Stimulated activated CD4-positive, alpha-beta T cell treated with anti-CD3 and anti-CD28 coated beads, Interleukin-2, amount 100 ng/mL, for 4 hours (primary cell): Measurements from ENCODE around the gene SKAP1.
"Not testable (repeated sequence)": the region's sequence is repeated elsewhere in the genome, so short reads cannot be mapped to it uniquely, and the experiment has no call there.

Experiments used
- DNase-seq: peaks from one replicate; pipeline ENCODE4 v3.0.0-alpha.2; 2020; ENCODE audit warnings: low read depth

The SKAP1 gene

GRCh38 chr17:48445248-48445620 lies 15.2 kb upstream of the SKAP1 start:
- no peak for DNase-seq

DNA sequence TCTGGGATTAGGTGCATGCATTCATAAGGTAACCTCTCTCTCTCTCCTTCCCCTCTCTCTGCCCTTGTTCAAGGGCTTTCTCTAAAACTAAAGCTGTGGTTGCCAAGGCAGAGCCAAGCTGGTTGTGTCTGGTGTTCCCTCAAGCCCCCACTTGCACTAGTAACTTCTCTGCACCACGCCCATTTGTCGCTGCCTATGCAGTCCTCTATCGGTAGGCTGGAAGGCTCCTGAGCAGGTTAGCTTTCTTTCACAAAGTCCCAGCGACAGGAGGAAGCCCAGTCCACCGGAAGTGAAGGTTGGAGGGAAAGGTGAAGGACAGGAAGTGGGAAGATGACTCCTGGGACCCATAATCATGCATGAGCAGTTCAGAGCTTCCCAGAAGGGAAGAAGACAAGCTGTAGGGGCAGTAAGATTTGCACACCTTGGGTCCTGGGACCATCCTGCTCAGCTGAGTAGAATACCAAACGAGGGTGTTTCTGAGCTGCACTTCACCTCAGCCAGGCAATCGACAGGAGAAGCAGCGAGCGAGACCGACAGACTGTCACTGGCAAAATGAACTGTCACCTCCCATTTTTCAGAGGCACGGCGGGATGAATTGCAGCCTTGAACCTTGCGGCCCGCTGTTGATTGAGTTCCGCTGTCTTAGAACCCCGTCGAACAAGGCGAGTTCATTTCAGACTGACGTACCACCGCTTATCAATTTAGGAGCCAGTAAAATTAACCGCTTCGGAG lies 14.7 kb upstream of the SKAP1 start:
- no peak for DNase-seq

GRCh38 chr17:48443712-48444111 lies 13.7 kb upstream of the SKAP1 start:
- DNase-seq, result no peak

- no peak for DNase-seq
Observed at GRCh38 chr17:48442819-48443218, 12.8 kb upstream of the SKAP1 start.

DNA sequence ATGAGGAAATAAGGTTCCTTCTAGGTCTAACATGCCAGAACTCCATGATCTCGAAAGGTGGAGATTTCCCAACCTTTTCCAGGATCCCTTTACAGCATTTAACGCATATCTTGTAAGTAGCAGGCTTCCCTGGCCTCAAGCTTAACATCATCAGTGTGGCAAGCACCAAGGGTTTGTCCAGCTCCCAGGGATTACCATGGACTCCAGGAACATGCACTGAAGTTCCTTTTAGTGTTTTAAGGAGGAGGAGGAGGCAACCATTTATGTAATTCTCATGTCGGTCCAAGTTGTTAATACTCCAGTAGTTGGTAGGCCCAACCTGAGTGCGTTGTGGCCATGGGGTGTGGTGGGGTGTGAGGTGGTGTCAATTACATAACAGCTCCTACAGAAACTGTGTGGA lies 11.8 kb upstream of the SKAP1 start:
- no peak for DNase-seq

DNA sequence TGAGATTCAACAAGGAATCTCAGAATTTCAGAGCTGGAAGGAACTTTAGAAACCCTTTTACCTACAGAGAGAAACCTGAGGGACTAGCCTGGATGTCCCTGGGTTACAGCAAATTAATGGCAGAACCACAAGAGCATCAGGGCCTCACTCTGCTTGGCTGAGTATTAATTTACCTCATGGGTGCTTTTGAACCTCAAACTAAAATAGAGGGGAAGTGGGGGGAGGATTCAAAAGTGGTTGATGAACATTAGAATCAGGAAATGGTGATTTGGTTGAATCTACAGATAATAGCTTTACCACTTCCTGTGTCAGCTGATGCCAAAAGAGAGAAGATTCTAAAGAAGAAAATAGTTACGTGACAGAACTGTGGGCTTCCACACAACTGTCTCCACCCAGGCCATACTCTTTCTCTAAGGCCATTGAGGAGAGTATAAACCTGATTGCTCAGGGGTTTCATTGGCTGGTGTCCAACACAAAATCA lies 11.3 kb upstream of the SKAP1 start:
- DNase-seq, result no peak

GRCh38 chr17:48440669-48441068 lies 10.7 kb upstream of the SKAP1 start:
- DNase-seq, result no peak

DNA sequence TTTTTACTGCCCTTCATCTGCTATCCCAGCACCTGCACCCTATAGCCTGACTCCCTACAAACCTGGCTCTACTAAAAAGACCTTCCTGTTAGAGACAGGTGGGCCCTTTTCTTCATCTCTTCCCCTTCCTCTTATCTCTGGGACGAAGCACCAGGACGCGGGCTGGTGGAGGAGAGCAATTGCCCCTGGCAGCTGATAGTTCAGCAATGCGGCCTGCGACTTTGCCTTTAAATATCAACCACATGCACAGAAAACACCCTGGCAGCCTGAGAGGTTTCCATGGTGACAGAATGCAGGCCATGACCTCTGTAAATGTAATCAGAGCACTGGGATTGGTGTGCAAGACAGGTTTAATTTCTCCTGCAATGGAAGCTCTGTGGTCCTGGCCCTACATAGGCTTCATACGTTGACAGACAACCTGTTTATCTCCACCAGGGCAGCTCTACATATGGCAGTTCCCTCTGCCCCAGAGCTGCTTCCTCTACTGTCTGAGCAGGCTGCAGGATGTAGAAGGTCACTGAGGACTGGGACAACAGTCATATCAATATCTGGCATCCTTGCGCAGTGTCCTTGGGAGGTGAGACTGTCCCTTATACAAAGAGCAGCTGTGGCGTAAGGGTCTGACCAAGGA lies 10.0 kb upstream of the SKAP1 start:
- DNase-seq, result no peak

DNA sequence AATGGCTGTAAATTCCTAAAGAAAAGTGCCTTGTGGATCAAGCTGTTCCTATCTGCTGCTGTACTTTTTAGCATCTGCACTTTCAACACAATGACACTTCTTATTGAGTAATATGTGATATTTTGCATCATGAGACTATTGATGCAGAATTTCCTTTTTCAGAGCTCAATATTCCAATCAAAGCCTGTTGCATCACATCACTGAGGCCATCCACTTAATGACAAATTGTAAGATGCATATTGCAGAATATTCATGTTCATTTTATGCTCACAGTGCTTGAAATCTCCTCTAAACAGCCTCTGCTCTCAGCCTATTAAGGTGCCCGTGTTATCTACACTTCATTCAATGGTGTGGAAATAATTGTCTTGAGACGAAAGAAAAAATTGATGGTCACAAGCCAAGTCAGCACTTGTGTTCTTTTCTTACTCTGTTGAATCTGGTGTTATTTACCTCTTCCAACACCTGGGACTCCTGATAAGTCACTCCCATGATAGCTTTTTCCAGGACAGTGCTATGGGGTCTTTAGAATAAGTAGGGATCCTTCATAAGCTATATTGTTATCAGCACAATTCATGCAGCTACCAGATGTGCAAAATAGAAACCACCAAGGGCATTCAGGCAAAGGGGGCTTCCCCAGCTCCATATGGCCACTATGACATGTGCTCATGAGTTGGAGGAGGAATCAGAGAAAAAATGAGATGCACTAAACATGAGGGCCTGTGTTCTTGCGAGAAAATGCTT lies 9.3 kb upstream of the SKAP1 start:
- no peak for DNase-seq

- DNase-seq, result no peak
Observed at GRCh38 chr17:48438516-48439061, 8.6 kb upstream of the SKAP1 start.

DNA sequence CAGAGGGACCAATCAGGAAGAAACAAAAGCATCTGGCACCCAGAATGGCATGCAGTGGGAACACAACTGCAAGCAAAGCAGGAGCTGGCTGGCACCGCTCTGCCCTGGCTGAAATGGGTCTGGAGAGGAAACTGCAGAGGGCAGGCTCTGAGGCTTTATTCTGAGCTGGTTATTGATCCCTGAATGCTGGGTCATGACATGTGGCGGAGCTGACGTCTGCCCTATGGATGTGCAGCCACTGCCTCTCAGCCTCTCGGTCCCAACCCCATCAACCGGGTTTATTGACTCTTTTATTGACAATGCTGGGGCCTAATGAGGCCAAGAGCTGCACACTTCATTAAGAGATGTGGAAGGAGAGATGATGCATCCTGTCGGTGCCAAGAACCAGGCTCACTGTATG lies 3.9 kb upstream of the SKAP1 start:
- no peak for DNase-seq

DNA sequence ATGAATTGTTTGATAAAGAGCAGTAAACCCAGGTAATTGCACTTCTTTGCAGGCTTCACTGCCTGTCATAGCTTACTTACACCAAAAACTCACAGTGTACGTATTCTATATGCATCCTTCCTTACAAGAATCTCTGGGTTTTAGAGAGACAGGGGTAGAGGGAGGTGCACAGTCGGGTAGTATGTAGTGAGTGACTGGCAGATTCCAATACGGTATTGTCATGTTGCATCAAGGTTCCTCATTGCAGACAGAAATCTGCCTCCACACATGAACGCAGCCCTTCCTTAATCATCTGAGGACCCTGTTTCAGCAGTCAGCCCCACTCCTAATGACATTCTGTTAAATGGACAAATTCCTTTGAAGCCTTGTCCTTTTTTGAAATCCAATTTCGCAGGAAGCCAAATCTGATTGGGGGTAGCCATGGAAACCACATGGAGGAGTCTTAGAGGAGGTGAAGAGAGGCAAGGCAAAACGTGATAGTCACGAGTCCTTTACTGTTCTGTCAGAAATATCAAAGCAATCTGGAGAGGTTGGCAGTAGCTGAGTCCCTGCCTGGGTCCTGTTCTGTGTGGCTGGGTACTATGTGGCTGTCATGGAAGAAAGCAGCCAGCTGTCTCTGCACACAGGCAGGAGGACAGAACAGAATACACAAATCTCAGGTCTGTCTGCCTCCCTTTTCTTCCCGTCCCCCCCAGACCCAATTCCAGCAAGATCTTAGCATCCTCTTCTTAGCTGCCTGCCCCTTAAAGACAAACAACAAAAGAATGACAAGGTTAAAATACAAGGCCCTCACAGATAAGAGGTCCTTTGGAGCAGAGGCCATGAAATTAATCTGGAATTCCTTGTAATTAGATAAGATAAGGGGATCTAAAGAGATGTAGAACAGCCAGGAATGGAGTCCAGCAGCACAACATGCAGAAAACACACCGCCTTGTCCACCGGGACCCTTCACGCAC lies 3.1 kb upstream of the SKAP1 start:
- DNase-seq, result no peak

GRCh38 chr17:48429156-48429555 lies 858 bp downstream of the SKAP1 start:
- DNase-seq, result no peak

- DNase-seq, result peak; percentile 69
Observed at GRCh38 chr17:48427598-48427997, 2.4 kb downstream of the SKAP1 start.

DNA sequence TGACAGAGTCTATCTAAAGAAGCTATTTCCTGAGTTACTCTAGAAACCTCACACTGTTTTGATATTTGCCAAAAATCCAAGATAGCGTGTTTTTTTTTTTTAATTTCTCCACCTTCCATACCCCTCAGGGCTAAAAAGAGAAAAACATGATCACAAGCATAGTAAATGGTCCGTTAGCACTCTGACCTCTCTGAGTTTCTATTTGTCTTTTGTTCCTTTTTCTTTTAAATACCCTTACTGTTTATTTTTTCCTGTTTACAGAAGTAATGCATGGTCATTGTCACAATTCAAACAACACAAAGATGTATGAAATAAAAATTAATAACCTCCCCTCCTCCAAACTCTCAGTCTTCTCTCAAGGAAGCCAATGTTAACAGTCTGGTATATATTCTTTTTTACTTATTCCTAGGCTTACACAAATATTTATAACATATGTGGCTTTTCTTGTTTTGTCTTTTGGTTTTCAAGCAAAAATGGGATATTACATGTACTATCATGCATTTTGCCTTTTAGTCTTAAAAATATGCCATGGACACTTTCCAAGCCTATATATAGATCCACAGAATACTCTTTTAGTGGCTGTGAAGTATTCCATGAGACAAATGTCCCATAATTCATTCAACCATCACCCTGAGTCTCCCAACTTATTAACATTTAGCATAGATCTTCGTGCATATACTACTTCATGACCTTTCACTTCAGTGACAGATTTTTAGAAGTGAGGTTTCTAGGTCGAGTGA lies 3.1 kb downstream of the SKAP1 start:
- no peak for DNase-seq

DNA sequence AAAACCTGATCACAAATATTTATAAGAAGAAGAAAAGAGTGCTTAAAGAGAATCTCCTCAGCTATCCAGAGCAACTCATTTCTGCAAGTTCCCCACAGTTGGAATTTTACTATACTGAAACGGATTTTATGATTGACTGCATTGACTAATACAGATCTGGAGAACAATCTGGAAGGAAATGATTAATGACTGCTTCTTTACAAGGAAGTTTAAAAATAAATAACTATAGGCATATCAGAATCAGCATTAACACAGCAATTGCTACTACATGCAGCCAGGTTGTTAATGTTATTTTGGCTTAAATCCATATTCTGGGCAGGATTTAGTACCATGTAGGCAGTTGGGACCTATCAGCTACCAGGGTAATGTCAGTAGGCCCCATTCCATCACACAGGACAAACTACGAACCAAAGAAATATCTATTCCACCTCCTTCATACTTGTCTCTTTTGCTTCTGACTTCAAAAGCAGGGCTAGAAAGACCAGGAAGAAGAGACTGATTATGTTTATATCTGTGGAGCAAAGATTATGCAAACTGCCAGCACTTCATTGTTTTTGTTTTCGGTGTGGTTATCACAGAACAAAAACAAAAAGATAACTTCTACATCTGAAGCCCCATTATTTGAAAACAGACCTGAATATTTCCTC lies 3.9 kb downstream of the SKAP1 start:
- no peak for DNase-seq

DNA sequence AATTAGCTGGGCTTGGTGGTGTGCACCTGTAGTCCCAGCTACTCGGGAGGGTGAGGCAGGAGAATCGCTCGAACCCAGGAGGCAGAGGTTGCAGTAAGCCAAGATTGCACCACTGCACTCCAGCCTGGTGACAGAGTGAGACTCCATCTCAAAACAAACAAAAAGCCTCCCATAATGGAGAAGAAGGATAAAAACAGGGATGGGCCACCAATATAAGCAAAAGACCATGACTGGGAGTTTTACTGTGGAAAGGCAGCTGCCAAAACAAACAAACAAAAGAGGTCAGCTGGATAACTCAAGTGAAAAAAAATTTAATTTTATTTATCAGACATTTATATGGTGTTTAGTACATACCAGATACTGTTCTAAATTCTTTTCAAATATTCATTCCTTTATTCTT lies 8.0 kb downstream of the SKAP1 start:
- DNase-seq, result not testable (repeated sequence)

GRCh38 chr17:48420823-48421222 lies 9.2 kb downstream of the SKAP1 start:
- DNase-seq, result no peak

- DNase-seq, result no peak
Observed at GRCh38 chr17:48416971-48417370, 13.0 kb downstream of the SKAP1 start.

DNA sequence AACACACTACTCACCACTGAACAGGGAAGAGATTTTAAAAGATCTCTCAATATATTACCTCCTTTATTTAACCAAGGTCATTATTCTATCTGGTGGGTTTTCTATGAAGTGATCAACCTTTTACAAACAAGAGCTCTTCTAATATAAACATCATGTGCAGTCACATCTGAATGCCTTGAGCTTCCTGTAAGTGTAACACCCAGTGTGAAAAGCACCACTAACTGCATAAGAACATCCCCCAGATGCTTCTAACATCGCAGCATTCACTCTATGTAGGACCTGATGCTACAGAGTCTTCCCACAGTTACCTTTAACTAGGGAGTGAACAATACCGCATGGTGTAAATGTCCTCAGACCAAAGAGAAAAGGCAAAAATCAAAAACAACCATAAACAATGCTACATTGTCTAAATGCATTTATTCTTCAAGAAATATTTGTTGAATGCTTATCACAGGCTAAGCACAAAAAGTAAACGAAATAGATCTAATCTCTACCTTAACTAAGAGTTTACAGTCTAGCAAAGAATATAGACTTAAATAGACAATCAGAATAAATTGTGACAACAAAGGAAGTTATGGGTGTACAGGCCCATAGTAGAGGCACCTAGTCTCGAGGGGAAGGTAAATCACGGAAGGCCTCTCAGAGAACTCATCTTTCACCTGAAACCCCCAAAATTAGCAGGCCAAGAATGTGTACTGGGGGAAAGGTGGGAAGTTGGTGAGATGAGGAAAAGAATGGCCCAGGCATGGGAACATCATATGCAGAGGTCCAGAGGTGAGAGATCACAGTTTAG lies 16.2 kb downstream of the SKAP1 start:
- DNase-seq, result no peak
